Measurements from ENCODE around the gene CFAP20DC. TPM values are rescaled to one million over a fixed set of nuclear protein-coding genes. Genes with fewer than 3 reads are reported as not detected.

The CFAP20DC gene
- total RNA-seq, 1 donor from 2014 or later, result 4.2 TPM

DNA sequence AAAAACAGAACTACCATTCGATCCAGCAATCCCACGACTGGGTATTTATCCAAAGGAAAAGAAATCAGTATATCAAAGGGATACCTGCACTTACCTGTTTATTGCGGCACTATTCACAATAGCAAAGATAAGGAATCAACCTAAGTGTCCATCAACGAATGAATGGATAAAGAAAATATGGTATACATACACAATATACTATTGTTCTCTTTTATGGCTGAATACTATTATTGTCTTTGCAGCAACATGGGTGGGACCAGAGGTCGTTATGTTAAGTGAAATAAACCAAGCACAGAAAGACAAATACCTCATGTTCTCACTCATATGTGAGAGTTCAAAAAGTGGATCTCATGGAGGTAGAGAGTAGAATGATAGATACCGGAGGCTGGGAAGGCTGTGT lies 264.9 kb downstream of the CFAP20DC start:
- Mint-ChIP-seq H3K4me3 (ENCODE audit: unreplicated experiment) (no peak overlapping the region), H3K4me1 (ENCODE audit: unreplicated experiment) (peaks cover 17% of the 10 kb centered on the region), H3K36me3 (ENCODE audit: low read depth, unreplicated experiment) (peaks cover 1% of the 10 kb centered on the region), H3K27ac (ENCODE audit: unreplicated experiment) (no peak overlapping the region), H3K27me3 (ENCODE audit: unreplicated experiment) (no peaks in the 10 kb centered on the region), H3K9me3 (ENCODE audit: unreplicated experiment) (no peaks in the 10 kb centered on the region)
- TF ChIP-seq CTCF (IDR thresholded peaks at IDR 0.05; ENCODE audit: unreplicated experiment), result no peak
- DNase-seq (ENCODE audit: low spot score), result no peak

GRCh38 chr3:58784425-58784824 lies 265.4 kb downstream of the CFAP20DC start:
- Mint-ChIP-seq H3K27ac (ENCODE audit: unreplicated experiment) (no peak overlapping the region), H3K4me3 (ENCODE audit: unreplicated experiment) (no peak overlapping the region), H3K36me3 (ENCODE audit: low read depth, unreplicated experiment) (peaks cover 6% of the 10 kb centered on the region), H3K9me3 (ENCODE audit: unreplicated experiment) (no peaks in the 10 kb centered on the region), H3K27me3 (ENCODE audit: unreplicated experiment) (no peaks in the 10 kb centered on the region), H3K4me1 (ENCODE audit: unreplicated experiment) (peaks cover 17% of the 10 kb centered on the region)
- DNase-seq (ENCODE audit: low spot score), result no peak
- no peak for TF ChIP-seq CTCF (IDR thresholded peaks at IDR 0.05; ENCODE audit: unreplicated experiment)

GRCh38 chr3:58783845-58784244 lies 266.0 kb downstream of the CFAP20DC start:
- TF ChIP-seq CTCF (IDR thresholded peaks at IDR 0.05; ENCODE audit: unreplicated experiment), result no peak
- H3K27ac Mint-ChIP-seq (ENCODE audit: unreplicated experiment), result no peak overlapping the region
- DNase-seq (ENCODE audit: low spot score), result no peak
- H3K4me3 Mint-ChIP-seq (ENCODE audit: unreplicated experiment), result no peak overlapping the region
- H3K9me3 Mint-ChIP-seq (ENCODE audit: unreplicated experiment), result no peaks in the 10 kb centered on the region
- H3K27me3 Mint-ChIP-seq (ENCODE audit: unreplicated experiment), result no peaks in the 10 kb centered on the region
- peaks cover 17% of the 10 kb centered on the region for H3K4me1 Mint-ChIP-seq (ENCODE audit: unreplicated experiment)
- peaks cover 10% of the 10 kb centered on the region for H3K36me3 Mint-ChIP-seq (ENCODE audit: low read depth, unreplicated experiment)

GRCh38 chr3:58779934-58780333 lies 269.9 kb downstream of the CFAP20DC start:
- no peak for DNase-seq (ENCODE audit: low spot score)
- H3K9me3 Mint-ChIP-seq (ENCODE audit: unreplicated experiment), result no peaks in the 10 kb centered on the region

GRCh38 chr3:58776231-58776630 lies 273.6 kb downstream of the CFAP20DC start:
- DNase-seq (ENCODE audit: low spot score), result no peak
- Mint-ChIP-seq H3K36me3 (ENCODE audit: low read depth, unreplicated experiment) (peaks cover 10% of the 10 kb centered on the region), H3K9me3 (ENCODE audit: unreplicated experiment) (no peaks in the 10 kb centered on the region), H3K27me3 (ENCODE audit: unreplicated experiment) (peaks cover 2% of the 10 kb centered on the region), H3K4me3 (ENCODE audit: unreplicated experiment) (no peak overlapping the region), H3K4me1 (ENCODE audit: unreplicated experiment) (no peaks in the 10 kb centered on the region), H3K27ac (ENCODE audit: unreplicated experiment) (no peak overlapping the region)
- no peak for TF ChIP-seq CTCF (IDR thresholded peaks at IDR 0.05; ENCODE audit: unreplicated experiment)

More at GRCh38 chr3:58779934-58780333, 269.9 kb downstream of the CFAP20DC start:
- Mint-ChIP-seq H3K36me3 (ENCODE audit: low read depth, unreplicated experiment) (peaks cover 10% of the 10 kb centered on the region), H3K27ac (ENCODE audit: unreplicated experiment) (no peak overlapping the region), H3K4me1 (ENCODE audit: unreplicated experiment) (peaks cover under 1% of the 10 kb centered on the region), H3K4me3 (ENCODE audit: unreplicated experiment) (no peak overlapping the region), H3K27me3 (ENCODE audit: unreplicated experiment) (no peaks in the 10 kb centered on the region)
- TF ChIP-seq CTCF (IDR thresholded peaks at IDR 0.05; ENCODE audit: unreplicated experiment), result no peak
